Measurements from ENCODE around the gene ENAH. TPM values are rescaled to one million over a fixed set of nuclear protein-coding genes. Genes with fewer than 3 reads are reported as not detected.
"Not testable (repeated sequence)": the region's sequence is repeated elsewhere in the genome, so short reads cannot be mapped to it uniquely, and the experiment has no call there.

ENAH gene
- polyA plus RNA-seq, 3 donors: 0.12 TPM; not detected in 2

GRCh38 chr1:225511828-225512381 lies 141.0 kb downstream of the ENAH start:
- Histone ChIP-seq H3K9ac (ENCODE audit: insufficient read depth, low read length, poor library complexity, severe bottlenecking) (no peak overlapping the region), H3K4me2 (replicated peaks; ENCODE audit: extremely low read depth, low read length, poor library complexity, severe bottlenecking) (no peak overlapping the region), H3K36me3 (replicated peaks in 1 of 2; ENCODE audit: control insufficient read depth in 1 of 2, insufficient read depth in 2 of 2, low read length in 2 of 2) (no peaks in the 10 kb centered on the region), H3K27ac (ENCODE audit: low read depth in 1 of 2, low read length in 2 of 2) (no peak overlapping the region), H3K4me3 (replicated peaks in 1 of 3; ENCODE audit: low read depth in 2 of 3, low read length in 3 of 3) (no peak overlapping the region), H2AFZ (ENCODE audit: insufficient read depth, low read depth, low read length, poor library complexity, severe bottlenecking) (peak overlapping the region; percentile 34), H3K79me2 (ENCODE audit: insufficient read depth, low read length) (no peaks in the 10 kb centered on the region), H3K27me3 (ENCODE audit: control insufficient read depth in 2 of 2, insufficient read depth in 2 of 2, low read length in 2 of 2) (no peaks in the 10 kb centered on the region), H3K9me3 (replicated peaks in 1 of 2; ENCODE audit: control insufficient read depth in 1 of 2, insufficient read depth in 1 of 2, low read length in 2 of 2) (no peaks in the 10 kb centered on the region), H4K20me1 (ENCODE audit: insufficient read depth, low read length) (no peaks in the 10 kb centered on the region), H3K4me1 (ENCODE audit: control insufficient read depth in 1 of 2, insufficient read depth in 2 of 2, low read length in 2 of 2) (no peaks in the 10 kb centered on the region)
- Mint-ChIP-seq H3K27ac (no peak overlapping the region), H3K4me1 (no peaks in the 10 kb centered on the region), H3K36me3 (no peaks in the 10 kb centered on the region), H3K9me3 (peaks cover 0 to 2% (median 0%) of the 10 kb centered on the region in 7 donors), H3K4me3 (no peak overlapping the region), H3K27me3 (ENCODE audit: low read depth in 3 of 3) (peaks cover 0 to 2% (median 0%) of the 10 kb centered on the region in 3 donors)
- TF ChIP-seq CTCF (IDR thresholded peaks at IDR 0.05): no peak
- intact Hi-C loops (cut with micrococcal nuclease): no loop called here
- 100% methylated on average over 2 of the region's 4 CpGs for WGBS (ENCODE audit: insufficient coverage)
- no peak for DNase-seq

GRCh38 chr1:225510740-225511139 lies 142.2 kb downstream of the ENAH start:
- H3K79me2 ChIP-seq (ENCODE audit: insufficient read depth, low read length); H3K27me3 Mint-ChIP-seq (ENCODE audit: low read depth in 3 of 3); H3K4me3 Mint-ChIP-seq; H4K20me1 ChIP-seq (ENCODE audit: insufficient read depth, low read length); H3K36me3 Mint-ChIP-seq; H3K4me2 ChIP-seq (replicated peaks; ENCODE audit: extremely low read depth, low read length, poor library complexity, severe bottlenecking); intact Hi-C loops (cut with micrococcal nuclease); H3K27ac Mint-ChIP-seq; DNase-seq; H3K4me3 ChIP-seq (replicated peaks in 1 of 3; ENCODE audit: low read depth in 2 of 3, low read length in 3 of 3); H3K27ac ChIP-seq (ENCODE audit: low read depth in 1 of 2, low read length in 2 of 2); H3K36me3 ChIP-seq (replicated peaks in 1 of 2; ENCODE audit: control insufficient read depth in 1 of 2, insufficient read depth in 2 of 2, low read length in 2 of 2); H3K9me3 ChIP-seq (replicated peaks in 1 of 2; ENCODE audit: control insufficient read depth in 1 of 2, insufficient read depth in 1 of 2, low read length in 2 of 2); H3K9ac ChIP-seq (ENCODE audit: insufficient read depth, low read length, poor library complexity, severe bottlenecking); H2AFZ ChIP-seq (ENCODE audit: insufficient read depth, low read depth, low read length, poor library complexity, severe bottlenecking); H3K4me1 Mint-ChIP-seq; H3K27me3 ChIP-seq (ENCODE audit: control insufficient read depth in 2 of 2, insufficient read depth in 2 of 2, low read length in 2 of 2); H3K9me3 Mint-ChIP-seq; H3K4me1 ChIP-seq (ENCODE audit: control insufficient read depth in 1 of 2, insufficient read depth in 2 of 2, low read length in 2 of 2): not testable (repeated sequence)
- WGBS (ENCODE audit: insufficient coverage): no CpG with 5 or more reads among the region's 2 CpGs
